Midbrain (tissue), 1 donor: ENCODE data around the gene TMEM80.
A peak's percentile ranks its signal among the peaks of the same experiment; 100 is the strongest.

Experiments
- DNase-seq: peaks from one replicate; lab custom pipeline; 2025; lab: John Stamatoyannopoulos, UW

TMEM80 gene

DNA sequence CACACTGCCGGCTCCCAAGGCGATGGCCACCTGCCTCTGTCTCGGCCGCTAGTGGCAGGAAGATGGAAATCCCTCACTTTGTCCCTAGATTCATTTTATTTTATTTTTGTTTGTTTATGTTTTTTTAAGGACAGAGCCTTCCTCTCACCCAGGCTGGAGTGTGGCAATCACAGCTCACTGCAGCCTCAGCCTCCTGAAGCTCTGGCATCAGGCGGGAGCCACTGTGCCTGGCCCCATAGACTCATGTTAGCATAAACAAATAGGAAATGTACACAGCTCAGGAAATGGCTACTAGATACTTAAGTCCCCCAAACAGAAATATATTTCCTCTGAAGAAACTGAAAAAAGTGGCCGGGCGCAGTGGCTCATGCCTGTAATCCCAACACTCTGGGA, 3.5 kb downstream of the TMEM80 start:
- no peak for DNase-seq

GRCh38 chr11:699753-700152, 4.1 kb downstream of the TMEM80 start:
- DNase-seq: no peak

DNA sequence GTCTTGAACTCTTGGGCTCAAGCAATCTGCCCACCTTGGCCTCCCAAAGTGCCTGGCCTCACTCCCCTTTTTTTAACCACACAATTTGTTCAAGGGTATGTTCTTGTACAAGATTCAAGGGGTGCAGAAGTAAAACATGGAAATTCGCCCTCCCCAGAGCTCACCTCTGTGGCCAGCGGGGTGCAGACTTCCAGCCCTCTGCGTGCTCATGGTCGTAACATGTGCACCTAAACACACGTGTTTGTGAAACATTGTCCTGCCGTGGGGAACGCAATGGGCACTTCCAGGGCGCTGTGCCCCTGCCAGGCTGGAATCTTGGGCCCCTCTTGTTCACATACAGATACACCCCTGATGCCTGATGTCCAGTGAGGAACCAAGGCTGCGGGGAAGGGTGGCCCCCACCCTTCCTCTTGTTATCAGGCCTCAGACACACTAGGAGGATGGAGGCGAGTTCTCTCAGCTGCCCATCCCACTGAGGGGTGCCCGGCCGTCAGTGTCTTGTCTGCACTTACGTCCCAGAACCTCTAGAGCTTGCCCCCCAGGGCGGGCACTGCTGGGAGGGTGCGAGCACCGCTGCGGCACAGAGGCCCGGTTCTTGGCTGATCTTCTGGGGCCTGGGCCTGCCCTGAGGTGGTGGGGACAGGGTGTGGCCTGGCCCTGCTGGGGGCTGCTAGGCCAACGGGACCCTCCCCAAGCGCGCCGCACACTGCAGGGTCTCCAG, 6.3 kb downstream of the TMEM80 start:
- no peak for DNase-seq

GRCh38 chr11:702462-703461, 7.1 kb downstream of the TMEM80 start:
- DNase-seq: peak; percentile 20

- no peak for DNase-seq
These were observed 7.9 kb downstream of the TMEM80 start for GRCh38 chr11:703506-703905.

DNA sequence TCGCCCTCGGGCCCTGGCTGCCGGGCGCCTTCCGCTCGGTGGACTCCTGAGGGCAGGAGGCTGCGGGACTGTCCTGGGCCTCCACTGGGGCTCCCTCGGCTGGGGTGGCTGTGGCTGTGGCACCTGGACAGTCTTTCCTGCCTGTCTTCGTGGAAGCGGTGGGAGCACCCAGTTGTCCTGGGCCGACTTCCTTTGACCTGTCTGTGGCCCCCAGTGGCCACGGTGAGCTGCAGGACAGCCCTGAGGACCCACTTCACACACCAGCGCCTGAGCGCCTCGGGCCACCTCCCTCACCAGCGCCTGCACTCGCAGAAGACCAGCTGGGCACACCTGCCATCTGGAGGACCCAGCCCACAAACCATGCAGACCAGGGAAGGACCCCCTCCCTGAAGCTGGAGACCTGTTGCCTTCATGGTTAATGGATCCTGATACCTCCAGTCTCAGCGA, 8.6 kb downstream of the TMEM80 start:
- no peak for DNase-seq

GRCh38 chr11:704781-705645, 9.4 kb downstream of the TMEM80 start:
- DNase-seq: no peak

DNA sequence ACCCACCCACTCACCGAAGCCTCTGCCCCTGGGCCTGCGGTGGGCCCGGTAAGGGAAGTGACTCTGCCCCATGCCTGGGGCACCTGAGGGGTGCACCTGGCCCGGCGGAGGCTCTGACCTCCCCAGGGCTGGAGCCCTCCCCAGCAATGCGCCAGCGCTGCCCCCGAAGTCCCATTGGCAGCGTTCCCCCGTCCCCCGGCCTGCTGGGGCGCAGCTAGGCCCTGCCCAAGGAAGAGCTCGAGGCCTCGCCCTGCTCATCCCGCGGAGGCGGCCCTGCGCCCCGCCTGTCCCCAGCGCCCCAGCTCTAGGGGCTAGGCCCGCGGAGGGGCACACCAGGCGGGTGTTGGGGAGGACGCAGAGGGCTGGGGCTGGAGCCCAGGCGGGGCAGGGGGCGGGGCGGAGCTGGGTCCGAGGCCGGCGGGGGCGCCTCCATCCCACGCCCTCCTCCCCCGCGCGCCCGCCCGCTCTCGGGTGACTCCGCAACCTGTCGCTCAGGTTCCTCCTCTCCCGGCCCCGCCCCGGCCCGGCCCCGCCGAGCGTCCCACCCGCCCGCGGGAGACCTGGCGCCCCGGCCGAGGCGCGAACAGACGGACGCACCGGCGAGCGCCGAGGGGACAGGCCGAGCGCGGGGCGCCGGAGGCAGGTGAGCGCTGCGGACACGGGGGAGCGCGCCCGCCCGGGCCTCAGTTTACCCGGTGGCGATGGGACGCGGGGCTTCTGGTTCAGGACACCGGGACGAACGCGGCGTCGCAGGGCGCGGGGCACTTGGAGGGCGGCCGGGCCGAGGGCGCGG, 10.2 kb downstream of the TMEM80 start, which contains the start of gene EPS8L2:
Gene EPS8L2 (plus strand): TSS at position 586 of the 793 bp plus-strand sequence. CDS start 3,177 bp downstream, outside the sequence.
- DNase-seq: no peak

GRCh38 chr11:706439-706956, 10.9 kb downstream of the TMEM80 start:
- no peak for DNase-seq

DNA sequence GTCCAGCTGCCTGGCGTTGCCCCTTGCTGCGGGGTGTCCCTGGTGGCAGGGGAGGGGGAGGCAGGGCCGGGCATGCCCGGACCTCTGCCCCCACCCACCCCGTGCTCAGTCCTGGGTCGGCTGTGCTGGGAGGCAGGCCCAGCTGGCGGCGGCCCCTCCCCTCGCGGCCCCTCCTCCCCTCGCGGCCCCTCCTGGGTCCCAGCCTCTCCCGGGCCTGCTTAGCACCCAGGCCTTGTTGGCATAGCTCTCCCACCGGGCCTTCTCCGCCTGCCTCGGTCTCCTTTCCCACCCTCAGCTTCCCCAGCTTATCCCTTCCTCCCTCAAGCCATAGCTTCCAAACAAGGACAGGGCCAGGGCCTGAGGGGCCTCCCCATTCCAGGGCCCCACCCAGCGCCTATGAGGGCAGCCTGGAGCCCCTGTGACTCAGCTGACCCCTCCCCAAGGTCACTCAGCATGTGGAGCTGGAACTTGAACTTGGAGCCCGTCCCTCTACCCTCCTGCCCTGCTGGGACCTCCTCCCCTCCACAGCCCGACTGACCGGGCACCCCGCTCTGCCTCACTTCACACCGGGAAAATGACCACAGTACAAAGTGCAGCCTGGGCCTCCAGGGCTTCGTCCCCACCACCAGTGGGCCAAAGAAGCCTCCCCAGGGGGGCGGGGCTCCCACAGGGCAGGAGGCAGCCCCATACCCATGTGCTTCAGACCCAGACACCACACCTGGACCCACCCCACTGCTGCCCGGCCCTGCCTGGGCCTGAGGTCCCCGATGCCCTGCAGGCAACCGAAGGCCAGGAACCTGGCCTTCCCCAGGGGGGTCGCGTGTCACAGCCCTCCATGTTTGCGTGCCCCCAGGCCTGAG, 11.6 kb downstream of the TMEM80 start:
- DNase-seq: no peak

GRCh38 chr11:707817-708420, 12.3 kb downstream of the TMEM80 start:
- DNase-seq: no peak

DNA sequence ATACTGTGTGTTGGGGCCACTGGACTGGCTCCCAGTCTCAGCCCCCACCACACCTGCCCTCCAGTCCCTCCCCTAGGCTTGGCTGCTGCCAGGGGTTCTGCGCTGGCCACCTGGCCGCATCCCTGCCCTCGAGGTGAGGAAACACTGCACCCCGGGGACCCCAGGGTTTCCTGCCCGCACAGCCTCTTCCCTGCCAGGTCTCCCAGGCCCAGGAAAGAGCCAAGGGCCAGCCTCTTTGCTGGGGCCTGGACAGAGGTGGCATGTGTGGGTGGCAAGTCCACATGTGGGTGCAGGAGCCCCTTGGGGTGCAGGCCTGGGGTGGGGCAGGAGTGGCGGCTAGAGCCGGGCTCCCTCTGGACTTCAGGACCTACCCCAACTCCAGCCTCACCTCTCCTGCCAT, 12.9 kb downstream of the TMEM80 start:
- DNase-seq: no peak

- no peak for DNase-seq
These were observed 13.7 kb downstream of the TMEM80 start for GRCh38 chr11:709109-709997.

DNA sequence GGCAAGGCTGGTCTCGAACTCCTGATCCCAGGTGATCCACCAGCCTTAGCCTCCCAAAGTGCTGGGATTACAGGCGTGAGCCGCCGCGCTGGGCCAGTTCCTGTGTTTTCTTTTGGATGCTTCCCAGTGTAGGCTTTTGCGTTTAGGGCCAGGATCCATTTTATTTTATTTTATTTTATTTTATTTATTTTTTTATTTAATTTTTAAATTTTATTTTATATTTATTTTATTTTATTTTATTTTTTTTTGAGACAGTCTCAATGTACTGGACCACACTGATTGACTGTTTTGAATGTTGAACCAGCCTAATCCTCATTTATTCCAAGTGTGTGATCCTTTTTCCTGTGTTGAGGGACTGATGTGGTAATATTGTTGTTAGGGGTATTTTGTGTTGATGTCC, 18.8 kb downstream of the TMEM80 start:
- no peak for DNase-seq

- no peak for DNase-seq
These were observed 23.8 kb downstream of the TMEM80 start for GRCh38 chr11:719214-720016.

DNA sequence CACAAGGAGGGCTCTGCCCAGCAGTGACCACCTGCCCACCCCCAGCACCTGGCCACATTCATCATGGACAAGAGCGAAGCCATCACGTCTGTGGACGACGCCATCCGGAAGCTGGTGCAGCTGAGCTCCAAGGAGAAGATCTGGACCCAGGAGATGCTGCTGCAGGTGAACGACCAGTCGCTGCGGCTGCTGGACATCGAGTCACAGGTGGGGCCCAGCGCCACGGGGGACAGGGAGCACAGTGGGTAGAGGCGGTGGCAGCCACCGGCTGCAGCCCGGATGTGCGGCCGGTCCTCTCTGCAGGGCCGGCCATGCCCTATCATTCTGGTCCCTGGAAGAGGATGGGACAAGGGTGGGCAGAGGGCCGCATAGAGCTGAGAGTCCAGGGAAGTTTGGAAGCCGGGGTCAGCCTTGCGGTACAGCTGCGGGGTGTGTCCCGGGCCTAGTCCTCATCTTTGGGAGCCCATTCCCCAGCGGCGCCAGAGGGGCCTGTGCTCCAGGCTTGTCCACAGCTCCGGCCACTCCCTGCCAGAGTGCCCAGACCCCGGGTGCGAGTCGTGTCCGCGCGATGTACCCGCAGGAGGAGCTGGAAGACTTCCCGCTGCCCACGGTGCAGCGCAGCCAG, 24.5 kb downstream of the TMEM80 start:
- DNase-seq: no peak

GRCh38 chr11:720642-721246, 25.1 kb downstream of the TMEM80 start:
- DNase-seq: no peak
